Esophagus squamous epithelium (tissue), 5 donors: ENCODE results near the gene OVAAL. TPM values are rescaled to one million over a fixed set of nuclear protein-coding genes. Genes with fewer than 3 reads are reported as not detected.

Experiments used
- DNase-seq: peaks from one replicate; lab custom pipeline; 2025; lab: John Stamatoyannopoulos, UW
- H3K27ac ChIP-seq, 4 donors: fragments of 200-600 bp; sonication (generic); one replicate each; pipeline ENCODE4 v1.5.1; 2016 to 2019; ENCODE audit warnings: mild to moderate bottlenecking in 1 of 4
- H3K27me3 ChIP-seq, 4 donors: fragments of 200-600 bp; sonication (generic); 1 replicate in 3 of 4; 2 replicates in 1 of 4; pipeline versions ENCODE4 v1.5.1 to v1.6.0; 2017 to 2021; ENCODE audit warnings: antibody characterized with exemption in 1 of 4
- H3K36me3 ChIP-seq, 3 donors: fragments of 200-600 bp; sonication (generic); one replicate each; pipeline ENCODE4 v1.5.1; 2016 to 2019
- H3K4me1 ChIP-seq, 3 donors: fragments of 200-600 bp; sonication (generic); one replicate each; pipeline ENCODE4 v1.5.1; 2017 to 2019
- H3K4me3 ChIP-seq, 4 donors: fragments of 200-600 bp; sonication (generic); 1 replicate in 3 of 4; 2 replicates in 1 of 4; pipeline ENCODE4 v1.5.1; 2016 to 2019; ENCODE audit warnings: mild to moderate bottlenecking in 2 of 4, moderate library complexity in 1 of 4
- H3K9me3 ChIP-seq, 3 donors: fragments of 200-600 bp; sonication (generic); one replicate each; pipeline ENCODE4 v1.5.1; 2016 to 2019
- CTCF ChIP-seq, 6 experiments: fragments of 450-650 bp in 4 of 6; fragments of 200-600 bp in 2 of 6; sonication (generic) in 2 of 6; IDR thresholded peaks; one replicate each; pipeline ENCODE4 v1.5.1; 2016 to 2019; ENCODE audit warnings: antibody characterized with exemption in 6 of 6, mild to moderate bottlenecking in 4 of 6, moderate library complexity in 4 of 6
- POLR2A ChIP-seq, 4 donors: fragments of 450-650 bp; IDR thresholded peaks; one replicate each; pipeline ENCODE4 v1.6.1; 2017; ENCODE audit warnings: antibody characterized with exemption in 4 of 4, mild to moderate bottlenecking in 4 of 4, moderate library complexity in 3 of 4
- WGBS, 2 donors: methylation state at CpG; one replicate each; pipeline ENCODE4 v1.1.5; 2018; 5-methylcytosine and 5-hydroxymethylcytosine counted together
- intact Hi-C: fragments of 100-400 bp; cut with DNase I; formaldehyde crosslinking; loops from one replicate; pipeline ENCODE4 v1.15.0; 2022
- total RNA-seq, 4 donors: library from RNA; depleted of rRNA; stranded (reverse); fragments of >200 nt; gene quantifications; one replicate each; pipeline ENCODE4 v1.1.0, GENCODE V29; 2016
- donor health status: DM: yes; HTN: yes; CAD: no.

The OVAAL gene
- total RNA-seq, 4 donors from 2014 or later = not detected

- Histone ChIP-seq H3K36me3 (no peaks in the 10 kb centered on the region), H3K27me3 (no peaks in the 10 kb centered on the region), H3K4me1 (peaks cover 0 to 32% (median 7%) of the 10 kb centered on the region in 3 donors), H3K27ac (peak overlapping the region in 1 of 4 donors; percentile 33), H3K4me3 (no peak overlapping the region), H3K9me3 (no peaks in the 10 kb centered on the region)
- DNase-seq = no peak
- intact Hi-C loops = loop anchor here (5.0 kb wide), 2 partner anchors 337 to 497 kb away; partner anchors contain the start of gene STX6
- TF ChIP-seq POLR2A (IDR thresholded peaks at IDR 0.05) (no peak), CTCF (IDR thresholded peaks at IDR 0.05) (no peak)
- 32 to 45% methylated on average over 6 of the region's 7 CpGs for WGBS, 2 donors
Observed at GRCh38 chr1:180524915-180525714, 33.6 kb upstream of the OVAAL start.

GRCh38 chr1:180525715-180526039, 33.1 kb upstream of the OVAAL start:
- H3K27ac ChIP-seq = peak overlapping the region in 1 of 4 donors; percentile 33
- no peaks in the 10 kb centered on the region for H3K27me3 ChIP-seq
- DNase-seq = no peak
- peaks cover 0 to 38% (median 11%) of the 10 kb centered on the region in 3 donors for H3K4me1 ChIP-seq
- H3K36me3 ChIP-seq = no peaks in the 10 kb centered on the region
- 8 to 60% methylated on average over 1 to 2 of the region's 2 CpGs for WGBS, 2 donors
- H3K9me3 ChIP-seq = no peaks in the 10 kb centered on the region
- intact Hi-C loops = no loop called here
- TF ChIP-seq POLR2A (IDR thresholded peaks at IDR 0.05) (no peak), CTCF (IDR thresholded peaks at IDR 0.05) (no peak)
- no peak overlapping the region for H3K4me3 ChIP-seq

- H3K4me3 ChIP-seq = no peak overlapping the region
- DNase-seq = no peak
- intact Hi-C loops = no loop called here
- H3K27ac ChIP-seq = no peak overlapping the region
- no peaks in the 10 kb centered on the region for H3K27me3 ChIP-seq
- TF ChIP-seq CTCF (IDR thresholded peaks at IDR 0.05) (no peak), POLR2A (IDR thresholded peaks at IDR 0.05) (no peak)
- H3K36me3 ChIP-seq = no peaks in the 10 kb centered on the region
- WGBS, 2 donors = 73 to 84% methylated on average over 5 of the region's 5 CpGs
- no peaks in the 10 kb centered on the region for H3K9me3 ChIP-seq
- peaks cover 0 to 29% (median 11%) of the 10 kb centered on the region in 3 donors for H3K4me1 ChIP-seq
Observed at GRCh38 chr1:180527101-180527669, 31.6 kb upstream of the OVAAL start.

GRCh38 chr1:180528868-180529470, 29.8 kb upstream of the OVAAL start:
- H3K27me3 ChIP-seq = no peaks in the 10 kb centered on the region
- WGBS, 2 donors = 79 to 87% methylated on average over 9 to 10 of the region's 11 CpGs
- H3K36me3 ChIP-seq = no peaks in the 10 kb centered on the region
- TF ChIP-seq CTCF (IDR thresholded peaks at IDR 0.05) (no peak), POLR2A (IDR thresholded peaks at IDR 0.05) (no peak)
- no peak for DNase-seq
- peaks cover 0 to 24% (median 11%) of the 10 kb centered on the region in 3 donors for H3K4me1 ChIP-seq
- intact Hi-C loops = no loop called here
- no peak overlapping the region for H3K27ac ChIP-seq
- no peaks in the 10 kb centered on the region for H3K9me3 ChIP-seq
- no peak overlapping the region for H3K4me3 ChIP-seq

GRCh38 chr1:180530501-180530900, 28.3 kb upstream of the OVAAL start:
- Histone ChIP-seq H3K9me3 (no peaks in the 10 kb centered on the region), H3K4me1 (peaks cover 0 to 24% (median 5%) of the 10 kb centered on the region in 3 donors), H3K27ac (peak overlapping the region in 2 of 4 donors; percentile 54 to 68), H3K4me3 (no peak overlapping the region), H3K36me3 (no peaks in the 10 kb centered on the region), H3K27me3 (no peaks in the 10 kb centered on the region)
- DNase-seq = no peak
- intact Hi-C loops = no loop called here
- 30 to 33% methylated on average over 4 to 5 of the region's 5 CpGs for WGBS, 2 donors
- TF ChIP-seq POLR2A (IDR thresholded peaks at IDR 0.05) (no peak), CTCF (IDR thresholded peaks at IDR 0.05) (no peak)
